AG10803 (cell line): Measurements from ENCODE around the gene MAP1S.

Source experiments
- DNase-seq: peaks from one replicate; pipeline ENCODE4 v3.0.0; 2010; ENCODE audit warnings: low read depth
- H3K4me3 ChIP-seq: 2 replicates; pipeline ENCODE4 v1.5.1; 2011; ENCODE audit warnings: mild to moderate bottlenecking, low read length, control low read depth
- CTCF ChIP-seq: conservative IDR thresholded peaks from 2 replicates; pipeline ENCODE4 v1.5.1; 2011; ENCODE audit warnings: mild to moderate bottlenecking, low read length, control low read depth, inconsistent platforms

MAP1S gene

DNA sequence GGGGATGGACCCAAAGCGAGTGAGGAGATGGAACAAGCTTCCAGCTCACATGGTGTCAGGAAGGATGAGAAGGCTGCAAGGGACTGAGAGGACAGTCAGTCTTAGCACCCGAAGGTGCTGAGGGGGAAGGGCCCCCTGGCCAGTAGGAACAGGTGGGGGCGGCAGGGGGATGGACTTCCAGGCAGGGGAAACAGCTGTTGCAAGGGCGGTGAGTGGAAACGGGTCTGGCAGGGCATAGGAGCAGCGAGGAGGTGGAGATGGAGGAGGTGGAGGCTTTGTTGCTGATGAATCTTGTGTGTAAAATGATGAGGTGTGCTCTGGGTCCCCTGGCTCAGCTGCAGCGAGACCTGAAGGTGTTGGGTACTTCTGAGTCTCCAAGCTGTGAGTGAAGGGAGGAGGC is 1.2 kb downstream of the MAP1S start:
- TF ChIP-seq CTCF = no peak
- DNase-seq = no peak
- peak overlapping the region; percentile 84 for H3K4me3 ChIP-seq

DNA sequence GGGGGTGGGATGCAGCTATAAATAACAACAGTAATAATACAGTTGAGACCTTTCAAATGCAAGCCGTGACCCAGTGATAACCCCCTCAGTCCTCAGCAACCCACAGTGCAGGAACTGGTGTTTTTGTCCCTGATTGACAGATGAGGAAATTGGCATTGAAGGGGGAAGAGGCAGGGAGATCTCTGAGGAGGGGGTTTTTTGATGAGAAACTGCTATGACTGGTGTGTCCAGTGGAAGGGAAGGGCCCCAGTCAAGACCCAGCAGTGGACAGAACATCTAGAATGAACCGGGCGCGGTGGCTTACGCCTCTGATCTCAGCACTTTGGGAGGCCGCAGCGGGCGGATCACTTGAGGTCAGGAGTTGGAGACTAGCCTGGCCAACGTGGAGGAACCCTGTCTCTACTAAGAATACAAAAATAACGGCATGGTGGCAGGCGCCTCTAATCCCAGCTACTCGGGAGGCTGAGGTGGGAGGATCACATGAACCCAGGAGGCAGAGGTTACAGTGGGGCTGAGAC is 1.9 kb downstream of the MAP1S start:
- no peak for DNase-seq
- H3K4me3 ChIP-seq = peak overlapping the region; percentile 84
- TF ChIP-seq CTCF = no peak

DNA sequence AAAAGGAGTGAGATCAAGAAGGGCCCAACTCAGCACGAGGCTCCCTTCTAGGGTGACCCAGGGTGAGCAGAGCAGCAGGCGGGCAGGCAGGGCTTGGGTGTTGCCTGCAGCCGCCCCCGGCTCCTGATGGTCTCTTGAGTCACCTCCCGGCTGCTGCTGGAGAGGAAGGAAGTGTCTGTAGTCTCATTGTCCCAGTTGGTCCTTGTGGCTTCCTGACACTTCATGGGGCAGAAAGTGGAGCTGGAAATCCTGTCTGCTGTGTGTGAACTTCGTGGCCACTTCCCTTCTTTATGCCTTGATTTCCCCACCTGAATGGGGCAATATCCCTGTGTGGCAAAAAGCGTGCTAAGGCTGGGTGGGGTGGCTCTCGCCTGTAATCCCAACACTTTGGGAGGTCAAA is 2.5 kb downstream of the MAP1S start:
- TF ChIP-seq CTCF = no peak
- peak; percentile 33 for DNase-seq
- H3K4me3 ChIP-seq = peak overlapping the region; percentile 12; the same call in 1 of the 2 replicates

DNA sequence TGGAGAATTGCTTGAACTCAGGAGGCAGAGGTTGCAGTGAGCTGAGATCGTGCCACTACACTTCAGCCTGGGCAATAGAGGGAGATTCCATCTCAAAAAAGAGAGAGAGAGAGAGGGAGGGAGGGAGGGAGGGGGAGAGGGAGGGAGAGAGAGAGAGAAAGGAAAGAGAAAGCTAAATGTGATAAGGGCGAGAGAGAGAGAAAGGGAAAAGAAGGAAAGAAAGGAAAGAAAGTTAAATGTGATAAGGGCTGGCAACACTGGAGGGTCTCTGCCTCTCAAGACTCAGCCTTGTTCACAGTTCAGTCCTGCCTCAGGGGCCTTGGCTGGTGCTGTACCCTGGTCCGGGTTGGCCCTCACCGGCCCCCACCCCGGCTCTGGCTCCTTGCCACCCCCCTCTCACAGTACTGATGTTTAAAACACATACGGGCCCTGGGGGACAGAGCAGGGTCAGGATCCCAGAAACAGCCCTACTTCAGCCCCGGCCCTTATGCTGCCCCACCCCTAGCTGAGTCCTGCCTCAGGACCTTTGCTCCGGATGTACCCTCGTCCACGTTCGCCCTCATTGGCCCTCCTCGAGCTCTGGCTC is 3.5 kb downstream of the MAP1S start:
- no peak overlapping the region for H3K4me3 ChIP-seq
- no peak for DNase-seq
- no peak for TF ChIP-seq CTCF

GRCh38 chr19:17724655-17725054 is 5.4 kb downstream of the MAP1S start:
- H3K4me3 ChIP-seq = no peak overlapping the region
- no peak for DNase-seq
- no peak for TF ChIP-seq CTCF

GRCh38 chr19:17725422-17726078 is 6.3 kb downstream of the MAP1S start:
- no peak overlapping the region for H3K4me3 ChIP-seq
- DNase-seq = no peak
- peak; percentile 13; the same call in 1 of the 2 replicates for TF ChIP-seq CTCF

GRCh38 chr19:17726136-17726741 is 7.0 kb downstream of the MAP1S start:
- no peak for TF ChIP-seq CTCF
- H3K4me3 ChIP-seq = no peak overlapping the region

More at GRCh38 chr19:17726136-17726741, 7.0 kb downstream of the MAP1S start:
- no peak for DNase-seq
